Skin epidermis (tissue), 12 donors: ENCODE data around the gene DNAJC22.
"Not testable (repeated sequence)": the region's sequence is repeated elsewhere in the genome, so short reads cannot be mapped to it uniquely, and the experiment has no call there.

Experiments
- H3K27ac ChIP-seq, 21 experiments: fragments of 200-600 bp; sonication (generic) in 11 of 21; one replicate each; pipeline ENCODE4 v1.5.0; 2020; ENCODE audit warnings: mild to moderate bottlenecking in 3 of 21, inconsistent platforms in 2 of 21, moderate library complexity in 2 of 21
- H3K4me3 ChIP-seq, 7 experiments: fragments of 200-600 bp; sonication (generic) in 2 of 7; one replicate each; pipeline ENCODE4 v1.5.0; 2020; ENCODE audit warnings: inconsistent platforms in 2 of 7, mild to moderate bottlenecking in 2 of 7, moderate library complexity in 1 of 7

DNAJC22 gene

DNA sequence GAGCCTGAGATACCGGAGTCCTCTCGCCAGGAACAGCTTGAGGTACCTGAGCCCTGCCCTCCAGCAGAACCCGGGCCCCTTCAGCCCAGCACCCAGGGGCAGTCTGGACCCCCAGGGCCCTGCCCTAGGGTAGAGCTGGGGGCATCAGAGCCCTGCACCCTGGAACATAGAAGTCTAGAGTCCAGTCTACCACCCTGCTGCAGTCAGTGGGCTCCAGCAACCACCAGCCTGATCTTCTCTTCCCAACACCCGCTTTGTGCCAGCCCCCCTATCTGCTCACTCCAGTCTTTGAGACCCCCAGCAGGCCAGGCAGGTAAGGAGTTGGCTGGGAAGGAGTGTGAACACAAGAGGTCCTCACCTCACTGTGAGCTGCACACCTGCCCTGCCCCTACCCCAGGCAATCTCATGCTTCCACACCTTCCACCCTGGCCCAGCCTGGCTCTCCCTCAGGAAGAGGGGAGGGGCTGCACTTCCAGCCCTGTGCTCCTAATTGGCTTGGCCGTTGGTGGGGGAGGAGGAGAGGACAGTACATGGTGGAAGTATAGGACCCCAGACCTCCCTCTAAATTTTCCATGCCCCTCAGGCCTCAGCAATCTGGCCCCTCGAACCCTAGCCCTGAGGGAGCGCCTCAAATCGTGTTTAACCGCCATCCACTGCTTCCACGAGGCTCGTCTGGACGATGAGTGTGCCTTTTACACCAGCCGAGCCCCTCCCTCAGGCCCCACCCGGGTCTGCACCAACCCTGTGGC is 15.9 kb upstream of the DNAJC22 start:
- no peak overlapping the region for H3K27ac ChIP-seq
- no peak overlapping the region for H3K4me3 ChIP-seq

DNA sequence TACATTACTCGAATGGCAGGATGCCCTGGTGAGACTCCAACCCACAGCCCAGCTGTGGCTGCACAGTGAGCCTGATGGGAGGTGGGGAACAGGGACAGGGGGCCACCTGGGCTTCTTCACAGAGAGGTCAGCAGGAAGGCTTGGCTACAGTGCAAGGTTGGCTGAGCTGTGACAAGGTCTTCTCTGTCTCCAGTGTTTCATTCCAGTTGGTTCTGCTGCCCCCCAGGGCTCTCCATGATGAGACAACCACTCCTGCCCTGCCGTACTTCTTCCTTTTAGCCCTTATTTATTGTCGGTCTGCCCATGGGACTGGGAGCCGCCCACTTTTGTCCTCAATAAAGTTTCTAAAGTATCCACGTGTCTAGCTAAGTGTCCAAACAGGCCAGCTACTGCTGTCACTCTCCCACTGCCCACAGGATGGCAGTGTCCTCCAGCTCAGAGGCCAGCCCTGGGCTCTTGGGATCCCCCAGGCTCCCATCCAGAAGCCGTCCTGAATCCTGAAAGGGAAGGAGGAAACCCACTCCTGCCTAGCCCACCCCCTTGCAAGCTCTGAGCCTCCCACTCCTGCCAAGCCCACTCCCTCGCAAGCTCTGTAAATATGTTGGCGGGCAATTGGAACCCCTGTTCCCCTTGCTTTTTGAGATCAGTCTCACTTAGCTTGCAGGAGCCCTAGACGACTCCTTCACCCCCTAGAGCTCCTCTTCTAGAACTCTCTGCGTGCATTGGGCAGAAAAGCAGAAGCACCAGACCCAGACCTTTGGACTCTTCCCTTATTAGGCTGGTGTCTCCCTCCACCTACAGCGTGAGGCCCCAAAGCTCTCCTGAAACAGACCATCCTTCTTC is 15.1 kb upstream of the DNAJC22 start:
- Histone ChIP-seq H3K27ac (no peak overlapping the region), H3K4me3 (no peak overlapping the region)

DNA sequence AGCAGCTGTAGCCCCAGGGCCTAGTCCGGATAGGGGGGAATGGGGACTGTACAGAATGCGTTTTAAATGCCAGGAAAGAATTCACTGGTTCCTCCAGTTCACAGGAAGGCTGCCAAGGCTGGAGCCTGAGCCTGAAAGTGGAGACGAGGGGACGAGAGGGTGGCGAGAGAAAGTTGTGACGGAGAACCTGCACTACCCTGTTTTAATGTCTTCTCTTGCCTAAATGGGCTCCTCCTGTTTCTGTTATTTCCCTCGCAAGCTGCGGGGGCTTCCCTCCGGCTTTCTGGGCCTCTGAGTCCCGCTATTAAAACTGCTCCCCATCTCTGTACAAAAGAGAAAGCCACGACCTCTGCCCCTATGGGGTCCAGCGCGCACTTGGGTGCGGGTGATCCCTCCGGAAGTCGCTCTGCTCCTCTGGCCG is 14.2 kb upstream of the DNAJC22 start:
- Histone ChIP-seq H3K27ac (no peak overlapping the region), H3K4me3 (peak overlapping the region in 3 of 7 experiments; percentile 18 to 34 (median 19))

DNA sequence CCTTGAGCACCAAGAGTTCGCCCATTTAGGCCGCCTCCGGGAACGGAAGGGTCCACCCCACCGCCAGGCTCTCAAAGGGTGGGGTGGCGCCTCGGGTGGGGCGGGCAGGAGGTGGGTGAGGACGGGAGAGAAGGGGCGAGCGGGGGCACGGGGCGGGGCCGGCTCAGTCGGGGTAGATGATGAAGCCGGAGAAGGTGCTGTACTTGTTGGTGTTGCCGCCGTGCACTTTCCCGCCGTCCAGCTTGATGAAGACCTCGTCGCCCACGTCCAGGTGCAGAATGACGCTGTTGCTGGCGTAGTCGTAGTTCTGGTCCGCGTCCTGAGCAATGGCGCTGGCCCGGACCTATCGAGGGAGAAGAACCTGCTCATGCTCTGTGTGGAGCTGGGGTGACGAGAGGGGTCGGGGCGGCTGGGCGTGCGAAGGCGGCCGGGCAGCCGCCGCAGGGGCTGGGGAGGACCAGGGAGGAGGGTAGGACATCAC is 13.8 kb upstream of the DNAJC22 start:
- H3K4me3 ChIP-seq, result peak overlapping the region in 3 of 7 experiments; percentile 18 to 34 (median 19)
- no peak overlapping the region for H3K27ac ChIP-seq

DNA sequence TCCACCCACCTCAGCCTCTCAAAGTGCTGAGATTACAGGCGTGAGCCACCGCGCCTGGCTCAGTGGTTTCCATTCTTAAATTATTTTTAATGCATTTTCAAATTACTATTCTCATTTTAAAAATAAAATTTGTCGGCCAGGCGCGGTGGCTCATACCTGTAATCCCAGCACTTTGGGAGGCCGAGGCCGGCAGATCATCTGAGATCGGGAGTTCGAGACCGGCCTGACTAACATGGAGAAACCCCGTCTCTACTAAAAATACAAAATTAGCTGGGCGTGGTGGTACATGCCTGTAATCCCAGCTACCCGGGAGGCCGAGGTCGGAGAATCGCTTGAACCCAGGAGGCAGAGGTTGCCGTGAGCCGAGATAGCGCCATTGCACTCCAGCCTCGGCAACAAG is 12.9 kb upstream of the DNAJC22 start:
- not testable (repeated sequence) for H3K27ac ChIP-seq, H3K4me3 ChIP-seq

DNA sequence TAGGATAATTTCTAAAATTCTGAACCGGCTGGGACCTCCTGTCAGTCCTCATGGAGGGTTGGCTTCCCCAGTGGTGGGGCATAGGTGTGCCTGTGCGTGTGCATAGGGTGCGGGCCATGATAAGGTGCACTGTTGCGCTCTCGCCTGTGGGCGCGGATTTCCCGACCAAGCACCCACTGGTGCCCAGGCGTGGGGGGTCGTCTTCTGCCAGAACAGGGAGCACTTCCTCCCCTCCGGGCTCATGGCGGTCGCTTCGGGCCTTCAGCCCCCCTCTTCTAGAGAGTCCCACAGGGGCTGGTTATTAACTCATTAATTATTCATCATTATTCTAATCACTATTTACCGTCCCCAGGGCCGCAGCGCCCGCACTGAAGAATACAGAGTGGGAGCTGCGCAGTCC is 12.5 kb upstream of the DNAJC22 start:
- Histone ChIP-seq H3K4me3 (no peak overlapping the region), H3K27ac (no peak overlapping the region)

DNA sequence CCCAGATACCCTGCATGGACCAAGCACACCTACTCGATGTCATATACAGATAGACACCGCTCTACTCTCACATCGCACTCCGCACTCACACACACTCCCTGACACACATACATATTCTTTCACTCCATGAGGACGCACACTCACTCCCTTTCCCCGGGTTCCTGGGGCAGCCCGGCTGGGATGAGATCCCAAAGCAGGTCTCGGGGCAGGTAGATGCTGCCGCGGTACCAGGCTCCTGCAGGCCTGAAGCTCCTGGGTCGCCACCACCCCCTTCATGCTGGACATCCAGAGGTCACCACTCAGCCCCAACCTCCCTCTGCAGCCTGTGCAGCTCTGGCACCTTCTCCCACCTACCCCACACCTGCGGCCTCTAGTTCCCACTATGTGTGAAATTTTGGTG is 12.0 kb upstream of the DNAJC22 start:
- Histone ChIP-seq H3K27ac (no peak overlapping the region), H3K4me3 (no peak overlapping the region)

DNA sequence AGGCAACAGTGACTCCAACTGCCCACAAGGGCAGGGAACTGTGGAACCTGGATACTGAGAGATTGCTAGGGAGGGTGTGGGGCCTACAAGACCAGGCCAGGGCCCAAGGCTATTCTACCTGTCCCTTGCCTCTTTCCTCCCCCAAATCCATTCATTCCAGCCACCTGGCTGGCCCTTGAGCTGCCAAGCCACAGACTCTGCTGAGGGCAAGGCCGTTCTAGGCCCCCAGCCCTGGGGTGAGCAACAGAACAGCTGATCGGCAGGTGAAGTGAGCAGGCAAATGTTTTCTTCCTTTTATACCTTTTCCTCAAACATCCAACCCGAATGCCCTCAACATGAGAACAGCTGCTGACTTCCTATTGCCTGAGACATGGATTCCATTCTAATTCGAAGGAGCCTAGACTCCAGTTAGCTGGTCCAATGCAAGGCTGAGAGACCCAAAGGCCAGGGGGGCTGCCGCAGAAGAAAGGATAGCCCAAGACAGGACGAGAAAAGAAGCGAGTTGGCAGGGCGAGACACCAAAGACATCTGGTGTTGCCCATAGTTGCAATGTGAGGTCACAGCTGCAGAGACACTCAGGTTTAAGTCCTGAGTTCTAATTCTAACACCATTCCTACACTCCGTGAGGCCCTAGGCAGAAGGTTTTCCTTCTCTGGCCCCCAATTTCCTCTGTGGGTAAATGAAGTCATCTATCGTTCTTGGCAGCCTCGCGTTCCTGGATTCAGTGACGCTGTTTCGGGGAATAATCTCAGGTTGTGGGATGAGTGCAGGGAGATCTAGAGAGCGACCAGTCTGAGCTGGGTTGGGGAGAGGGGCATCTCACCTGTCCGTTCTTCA is 11.4 kb upstream of the DNAJC22 start:
- Histone ChIP-seq H3K4me3 (no peak overlapping the region), H3K27ac (no peak overlapping the region)

DNA sequence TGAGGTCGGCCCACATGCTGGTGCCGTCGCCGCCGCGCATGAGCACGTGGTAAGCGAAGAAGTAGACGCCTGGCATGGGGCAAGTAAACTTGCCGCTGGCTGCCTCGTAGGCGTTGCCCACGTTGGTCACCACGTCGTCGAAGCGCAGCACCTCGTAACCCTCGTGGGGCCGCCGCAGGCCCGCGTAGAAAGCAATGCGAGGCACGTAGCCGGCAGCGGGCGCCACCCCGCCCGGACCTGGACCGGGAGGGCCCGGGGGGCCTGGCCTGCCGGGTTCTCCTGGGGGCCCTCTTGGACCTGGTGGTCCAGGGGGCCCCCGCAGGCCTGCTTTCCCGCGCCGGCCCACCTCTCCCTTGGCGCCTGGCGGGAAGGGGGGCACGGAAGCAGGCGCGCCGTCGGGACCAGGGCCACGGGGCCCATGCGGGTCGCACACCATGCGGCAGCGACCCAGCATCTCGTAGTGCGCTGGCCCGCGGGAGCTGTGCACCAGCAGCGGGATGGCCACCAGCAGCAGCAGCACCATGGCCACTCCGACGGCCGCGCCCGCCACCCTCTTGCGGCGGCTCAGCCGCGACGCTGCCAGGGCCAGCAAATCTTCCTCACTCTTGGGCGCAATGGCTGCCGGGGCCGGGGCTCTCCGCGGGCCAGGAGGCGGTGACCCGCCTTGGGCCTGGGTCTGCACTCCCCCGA is 10.6 kb upstream of the DNAJC22 start:
- Histone ChIP-seq H3K27ac (no peak overlapping the region), H3K4me3 (no peak overlapping the region)

DNA sequence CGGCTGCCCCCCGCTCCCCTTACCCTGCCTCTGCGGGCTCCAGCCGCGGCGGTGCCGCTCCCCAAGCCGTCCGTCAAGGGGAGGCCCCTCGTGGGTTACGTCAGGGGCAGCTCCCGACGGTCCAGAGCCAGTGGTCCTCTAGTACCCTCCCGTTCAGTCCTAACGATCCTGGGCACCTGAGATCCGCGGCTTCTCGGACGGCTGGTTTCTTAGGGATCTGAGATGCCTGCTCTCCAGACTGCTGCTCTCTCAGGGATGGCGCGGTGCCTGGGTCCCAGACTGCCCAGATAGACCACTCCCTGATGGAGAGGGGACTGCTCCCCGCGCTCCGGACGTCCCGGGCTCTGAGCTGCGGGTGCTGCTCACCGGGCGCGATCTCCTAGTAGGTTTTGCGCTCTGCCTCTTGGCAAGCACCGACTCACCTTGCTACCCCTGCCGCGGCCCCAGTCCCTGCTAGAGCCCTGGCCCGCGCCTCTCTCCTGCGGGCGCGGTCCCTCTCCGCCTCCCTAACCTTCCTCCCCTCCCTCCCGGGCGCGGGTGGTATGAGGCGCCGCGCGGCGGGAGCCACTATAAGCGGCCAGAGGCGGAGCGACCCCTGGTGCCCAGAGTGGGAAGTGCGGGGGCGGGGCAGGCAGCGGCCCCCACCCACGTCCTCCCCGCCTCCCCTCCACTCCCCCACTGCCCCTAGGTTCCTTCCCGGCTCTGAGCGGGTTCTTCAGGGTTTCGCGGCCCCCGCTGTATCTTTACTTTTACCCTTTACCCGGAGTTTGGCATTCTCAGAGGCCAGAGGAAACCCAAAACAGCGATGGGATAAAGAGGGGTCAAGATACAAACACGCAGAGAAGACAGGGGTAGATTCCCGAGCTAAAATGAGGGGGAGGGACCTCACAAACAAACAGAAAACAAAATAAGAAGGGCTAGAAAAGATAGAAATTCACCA is 9.8 kb upstream of the DNAJC22 start, which contains the start of gene C1QL4:
C1QL4 (minus strand) TSS at position 544 of the 940 bp plus-strand sequence. CDS start 711 bp downstream, outside the sequence.
- H3K27ac ChIP-seq, result no peak within 1 kb of the TSS
- H3K4me3 ChIP-seq, result peak within 1 kb of the TSS in 6 of 7 experiments; percentile 2 to 35 (median 18)

DNA sequence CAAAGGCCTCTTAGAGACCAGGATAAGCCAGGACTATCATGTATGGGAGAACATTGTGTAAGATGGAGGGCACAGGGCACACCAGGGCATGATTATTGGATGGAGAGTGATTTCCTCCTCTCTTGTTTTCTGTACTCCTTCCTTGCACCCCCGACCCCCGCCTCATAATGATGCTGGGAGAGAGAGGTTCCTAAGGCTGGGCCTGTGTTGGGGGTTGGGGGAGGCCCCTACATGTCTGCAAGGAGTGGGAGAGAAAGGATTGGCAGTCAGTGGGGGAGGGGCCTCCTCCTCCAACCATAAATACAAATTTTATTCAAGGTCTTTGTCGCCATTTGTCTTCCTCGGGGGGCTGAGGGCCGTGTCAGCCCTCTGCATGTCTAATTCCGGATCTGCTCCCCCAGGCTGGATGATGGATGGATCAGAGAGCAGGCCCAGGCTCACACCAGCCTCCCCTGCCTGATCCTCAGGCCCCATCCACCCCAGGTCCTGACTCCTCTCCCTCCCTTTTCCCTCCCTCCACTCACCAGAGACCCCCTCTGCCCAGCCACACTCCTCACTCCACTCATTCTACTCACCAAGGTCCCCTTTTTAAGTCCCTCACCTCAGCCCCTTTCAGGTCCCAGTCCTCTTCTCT is 7.7 kb upstream of the DNAJC22 start:
- no peak overlapping the region for H3K27ac ChIP-seq

DNA sequence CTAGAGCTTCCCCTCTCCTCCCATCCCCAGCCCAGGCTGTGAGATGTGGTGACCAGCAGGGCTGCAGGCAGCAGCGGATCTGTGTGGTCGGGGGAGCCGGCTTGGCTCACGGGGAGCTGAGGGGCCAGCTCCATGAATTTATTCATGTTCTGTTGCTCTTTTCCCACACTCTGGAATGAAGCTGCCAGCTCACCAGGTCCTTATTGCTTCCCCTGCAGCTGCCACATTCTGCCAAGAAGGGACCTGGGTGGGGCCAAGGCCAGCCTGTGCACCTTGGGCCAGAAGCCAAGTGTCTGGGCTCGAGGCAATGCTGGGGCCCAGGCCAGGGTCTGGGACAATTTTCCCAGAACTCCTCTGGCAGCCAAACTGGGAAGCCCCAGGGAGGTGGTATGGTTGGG is 7.2 kb upstream of the DNAJC22 start:
- Histone ChIP-seq H3K27ac (no peak overlapping the region), H3K4me3 (no peak overlapping the region)

More for the DNA sequence above, 7.7 kb upstream of the DNAJC22 start:
- H3K4me3 ChIP-seq, result no peak overlapping the region

DNA sequence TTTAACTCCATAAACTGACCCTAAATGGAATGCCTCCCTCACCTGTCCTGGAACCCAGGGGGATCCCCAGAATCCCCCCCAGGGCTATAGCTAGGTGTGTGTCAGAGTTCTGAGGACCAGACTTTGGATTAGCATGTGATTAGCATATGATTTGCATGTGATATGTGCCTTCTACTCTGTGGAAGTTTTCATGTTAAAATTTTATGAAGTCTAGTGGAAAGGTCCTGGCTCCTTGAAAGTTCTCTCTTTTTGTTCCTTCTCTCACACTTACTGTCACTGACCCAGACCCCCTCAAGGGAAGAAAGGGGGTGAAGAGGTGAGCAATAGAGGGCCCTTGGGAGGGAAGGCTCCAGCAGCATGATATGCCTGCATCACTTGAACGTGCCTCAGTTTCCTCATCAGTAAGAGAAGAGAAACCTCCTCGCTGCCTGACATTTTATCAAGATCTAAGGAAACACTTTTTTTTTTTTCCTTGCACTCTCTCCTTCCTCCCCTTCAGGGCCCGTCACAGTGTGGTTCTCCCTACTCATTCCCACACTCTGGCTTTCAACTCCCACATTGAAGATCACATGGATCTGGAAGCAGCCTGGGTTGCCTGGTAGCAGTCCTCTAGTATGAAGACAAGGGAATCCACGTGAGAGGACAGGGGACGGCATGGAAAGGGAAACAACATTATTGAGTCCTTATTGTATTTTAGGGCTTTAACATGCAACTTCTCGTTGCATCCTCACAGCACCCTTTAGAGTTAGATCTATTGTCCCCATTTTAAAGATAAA is 6.4 kb upstream of the DNAJC22 start:
- no peak overlapping the region for H3K4me3 ChIP-seq
- no peak overlapping the region for H3K27ac ChIP-seq

DNA sequence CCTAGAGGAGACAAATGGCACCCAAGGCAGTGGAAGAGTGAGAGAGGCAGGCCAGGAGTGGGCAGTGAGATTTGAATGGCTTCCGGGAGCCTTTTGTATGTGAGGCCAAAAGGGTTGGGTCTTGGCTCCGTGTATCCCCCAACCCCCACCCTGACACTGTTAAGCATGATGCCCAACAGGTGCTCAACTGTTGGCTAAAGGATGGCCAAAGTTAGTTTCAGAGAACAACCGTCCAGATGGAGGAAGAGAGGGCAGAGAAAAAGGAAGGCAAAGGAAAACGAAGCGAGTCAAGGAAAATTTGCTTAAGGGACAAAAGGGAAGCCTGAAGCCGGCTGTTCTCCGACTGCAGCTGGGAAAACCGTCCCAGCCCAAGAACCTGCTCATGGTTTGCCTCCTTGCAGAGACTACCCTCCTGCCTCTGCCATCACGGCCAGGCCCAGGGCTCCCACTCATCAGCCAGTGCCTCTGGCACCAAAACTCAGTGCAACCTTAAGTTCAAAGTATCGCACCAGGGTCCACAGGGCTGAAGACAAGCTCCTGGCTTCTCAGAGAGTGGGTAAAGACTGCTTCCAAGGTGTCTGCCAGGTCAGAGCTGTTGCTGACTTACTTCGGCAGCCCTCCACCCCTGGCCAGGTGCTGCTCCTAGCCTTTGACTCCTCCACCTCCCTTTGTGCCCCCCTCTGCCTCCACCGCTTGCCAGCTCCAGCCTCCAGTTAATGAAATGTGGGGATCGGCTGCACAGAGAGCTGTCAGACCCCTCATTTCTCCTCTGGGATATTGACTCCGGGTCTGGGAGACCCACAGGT is 5.5 kb upstream of the DNAJC22 start:
- H3K27ac ChIP-seq, result no peak overlapping the region
- no peak overlapping the region for H3K4me3 ChIP-seq

DNA sequence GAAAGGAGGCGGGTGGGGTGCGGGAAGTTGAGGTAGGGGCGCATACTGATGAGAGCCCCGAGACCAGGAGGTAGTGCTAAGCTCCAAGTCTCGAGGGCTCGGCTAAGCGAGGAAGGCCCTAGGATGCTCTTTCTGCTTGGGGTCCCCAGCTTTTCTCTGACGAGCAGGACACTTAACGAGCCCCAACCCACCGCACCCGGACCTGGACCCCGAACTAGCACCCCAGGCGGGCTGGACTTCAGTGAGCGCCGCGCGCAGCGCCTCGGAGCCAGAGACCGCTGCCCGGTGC is 5.0 kb upstream of the DNAJC22 start:
- Histone ChIP-seq H3K4me3 (peak overlapping the region in 2 of 7 experiments; percentile 24 to 30), H3K27ac (no peak overlapping the region)
